SK-N-DZ (cell line): ENCODE data around the gene HDAC4.

Source experiments
- DNase-seq: peaks from one replicate; pipeline ENCODE4 v3.0.0-alpha.2; 2015; ENCODE audit warnings: low spot score

Gene HDAC4

DNA sequence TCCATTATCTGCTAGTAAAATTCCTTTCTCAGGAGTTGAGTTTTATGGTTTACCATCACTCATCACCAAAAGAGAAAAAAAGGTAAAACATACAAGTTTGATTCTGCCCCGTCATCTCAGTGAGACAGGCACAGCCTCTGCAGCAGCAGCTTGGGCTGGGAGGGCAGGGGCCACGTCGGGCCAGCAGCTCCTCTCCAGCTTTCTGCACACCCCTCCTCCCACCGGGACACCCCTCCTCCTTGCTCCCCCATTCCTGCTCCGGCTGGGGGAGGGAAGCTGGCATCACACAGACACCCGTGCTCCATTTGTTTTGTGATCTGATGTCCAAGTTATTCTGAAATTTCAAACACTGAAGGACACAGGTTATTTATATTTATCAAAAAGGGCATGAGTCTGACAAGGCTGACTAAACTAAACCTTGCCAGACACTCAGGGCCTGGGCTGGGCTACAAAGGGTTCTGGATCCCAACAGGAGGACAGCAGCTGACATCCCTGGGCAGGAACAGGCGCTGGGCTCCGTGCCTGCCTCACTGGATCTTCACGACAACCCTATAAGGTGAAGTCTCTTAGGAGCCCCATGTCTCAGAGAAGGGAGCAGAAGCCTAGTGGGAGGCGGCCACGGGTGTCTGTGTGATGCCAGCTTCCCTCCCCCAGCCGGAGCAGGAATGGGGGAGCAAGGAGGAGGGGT lies 71.4 kb downstream of the HDAC4 start:
- no peak for DNase-seq

DNA sequence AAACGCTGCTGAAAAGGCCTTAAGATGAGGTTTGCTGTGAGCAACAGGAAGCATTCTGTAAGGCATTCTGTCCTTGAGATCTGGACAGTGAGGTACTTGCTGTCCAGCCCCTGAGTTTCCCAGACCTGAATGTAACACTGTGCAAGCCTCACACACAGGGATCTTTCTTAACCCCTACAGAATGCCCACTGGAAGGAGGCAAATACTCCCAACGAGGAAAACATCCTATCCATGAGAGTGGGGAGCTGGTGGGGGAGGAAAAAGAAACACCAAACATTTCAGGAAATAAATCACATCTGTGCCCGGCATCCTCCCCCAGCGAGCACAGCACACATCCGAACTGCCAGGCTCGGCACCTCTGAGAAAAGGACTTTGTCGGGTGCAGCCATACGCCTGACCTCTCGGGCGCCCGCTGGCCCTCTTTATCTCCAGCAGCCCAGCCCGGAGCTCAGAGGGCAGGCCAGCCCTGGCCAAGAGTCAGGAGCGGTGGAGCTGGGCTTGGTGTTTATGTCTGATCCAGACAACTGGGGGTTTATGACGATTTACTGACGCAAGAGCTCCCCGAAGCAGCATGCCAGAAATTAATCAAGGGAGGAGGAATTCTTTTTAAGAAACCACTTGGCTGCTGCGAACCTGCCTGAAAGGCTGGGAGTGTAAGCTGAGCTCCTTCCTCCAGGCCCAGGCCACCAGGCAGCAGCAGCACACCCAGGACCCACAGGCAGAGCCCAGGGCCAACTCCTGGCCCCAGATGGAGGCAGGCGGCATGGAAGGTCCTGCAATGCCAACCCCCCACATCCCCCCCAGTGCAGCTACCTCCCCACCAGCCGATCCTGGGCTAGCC lies 72.2 kb downstream of the HDAC4 start:
- no peak for DNase-seq

- DNase-seq = no peak
These were observed 73.1 kb downstream of the HDAC4 start for GRCh38 chr2:239327536-239328350.

DNA sequence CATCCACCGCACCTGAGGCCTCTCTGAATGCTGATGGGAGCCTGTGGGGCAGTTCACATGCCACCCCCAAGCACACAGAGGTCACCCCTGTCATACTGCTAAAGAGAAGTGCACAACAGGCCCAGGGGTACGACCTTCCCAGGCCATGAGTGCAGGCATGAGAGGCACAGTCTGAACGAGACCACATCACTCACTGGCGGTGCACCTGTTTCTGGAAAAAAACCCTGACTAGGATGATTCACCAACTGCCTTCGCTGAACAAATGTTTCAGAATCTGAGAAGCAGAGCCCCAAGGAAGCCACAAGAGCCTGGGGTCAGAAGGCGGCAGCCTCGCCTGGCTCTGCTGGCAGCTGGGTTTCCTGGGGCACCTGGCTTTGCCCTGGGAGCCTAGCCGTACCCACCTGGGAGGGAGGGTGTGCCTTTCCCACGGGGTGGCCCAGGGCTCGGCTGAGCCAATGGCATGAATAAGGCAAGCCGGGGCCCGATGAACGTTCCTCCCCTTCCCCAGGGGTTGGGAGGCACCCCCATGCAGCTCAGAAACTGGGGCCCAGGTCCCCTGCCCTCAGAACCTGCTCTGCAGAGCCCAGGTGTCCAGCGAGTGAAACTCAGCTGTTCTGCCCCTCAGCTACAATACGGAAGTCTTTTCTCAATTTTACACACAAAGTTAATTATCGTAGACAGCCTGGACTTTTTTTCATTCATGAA lies 73.8 kb downstream of the HDAC4 start:
- DNase-seq = no peak

DNA sequence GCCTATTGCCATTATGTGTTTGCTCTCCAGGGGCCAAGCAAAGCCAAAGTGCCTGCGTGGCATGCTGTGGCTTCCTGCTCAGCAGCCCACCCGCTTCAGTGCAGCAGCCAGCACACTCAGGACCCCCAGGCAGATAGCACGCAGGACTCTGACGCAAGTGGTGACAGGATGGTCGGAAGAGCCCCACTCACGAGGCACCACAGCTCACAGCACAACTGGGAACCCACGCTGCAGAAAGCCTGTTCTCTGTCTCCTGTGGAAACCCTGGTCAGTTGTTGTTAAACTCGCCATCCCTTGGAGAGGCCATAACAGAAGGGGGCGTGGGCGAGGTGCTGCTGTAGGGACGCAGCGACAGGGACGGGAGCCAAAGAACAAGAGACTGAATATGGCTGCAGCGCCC lies 76.4 kb downstream of the HDAC4 start:
- DNase-seq = no peak

GRCh38 chr2:239323447-239323846 lies 77.4 kb downstream of the HDAC4 start:
- no peak for DNase-seq

- DNase-seq = no peak
These were observed 78.3 kb downstream of the HDAC4 start for GRCh38 chr2:239322416-239323086.

GRCh38 chr2:239321596-239322415 lies 79.0 kb downstream of the HDAC4 start:
- DNase-seq = no peak

GRCh38 chr2:239318790-239319661 lies 81.8 kb downstream of the HDAC4 start:
- DNase-seq = no peak

- DNase-seq = no peak
These were observed 82.6 kb downstream of the HDAC4 start for GRCh38 chr2:239318151-239318611.

DNA sequence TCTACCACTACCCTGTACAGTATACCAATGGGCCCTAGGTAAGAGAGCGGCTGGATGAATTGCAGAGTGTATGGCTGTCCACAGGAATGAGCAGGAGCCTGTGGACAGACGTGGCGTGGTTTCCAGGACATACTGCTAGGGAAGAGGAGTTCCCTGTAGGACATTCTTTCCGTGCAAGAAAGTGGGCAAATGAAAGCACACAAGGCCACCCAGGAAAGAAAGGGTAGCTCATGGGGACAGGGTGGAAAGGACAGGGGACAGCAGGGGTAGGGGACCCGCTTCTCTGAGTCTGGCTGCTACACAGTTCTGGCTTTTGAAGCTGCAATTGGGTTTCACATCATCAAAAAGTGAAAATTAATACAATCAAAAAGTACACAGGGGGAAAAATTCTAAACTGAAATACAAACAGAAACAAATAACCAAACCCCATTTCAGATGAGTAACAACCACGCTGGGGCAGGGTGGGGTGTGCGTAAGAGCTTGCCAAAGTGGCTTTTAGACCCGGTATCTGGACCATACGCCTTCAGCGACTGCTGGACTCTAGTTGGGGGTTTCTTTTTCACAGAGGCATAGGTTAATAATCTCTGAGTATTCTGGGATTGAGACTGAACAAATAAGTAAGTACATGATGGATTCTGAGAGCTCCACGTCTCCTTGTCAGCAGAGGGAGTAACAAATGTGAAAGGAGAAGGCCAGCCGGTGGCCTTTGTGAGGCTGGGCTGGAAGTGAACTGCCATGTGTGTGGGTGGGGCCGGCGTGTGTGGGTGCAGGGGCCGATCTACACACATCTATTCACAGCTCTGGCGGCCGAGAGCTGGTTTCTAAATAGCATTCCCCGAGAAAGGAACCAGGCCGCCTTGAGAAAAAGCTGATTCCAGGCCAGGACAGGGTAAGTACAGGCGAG lies 84.0 kb downstream of the HDAC4 start:
- no peak for DNase-seq

GRCh38 chr2:239315308-239315707 lies 85.5 kb downstream of the HDAC4 start:
- DNase-seq = no peak

- DNase-seq = no peak
These were observed 87.0 kb downstream of the HDAC4 start for GRCh38 chr2:239313776-239314175.

DNA sequence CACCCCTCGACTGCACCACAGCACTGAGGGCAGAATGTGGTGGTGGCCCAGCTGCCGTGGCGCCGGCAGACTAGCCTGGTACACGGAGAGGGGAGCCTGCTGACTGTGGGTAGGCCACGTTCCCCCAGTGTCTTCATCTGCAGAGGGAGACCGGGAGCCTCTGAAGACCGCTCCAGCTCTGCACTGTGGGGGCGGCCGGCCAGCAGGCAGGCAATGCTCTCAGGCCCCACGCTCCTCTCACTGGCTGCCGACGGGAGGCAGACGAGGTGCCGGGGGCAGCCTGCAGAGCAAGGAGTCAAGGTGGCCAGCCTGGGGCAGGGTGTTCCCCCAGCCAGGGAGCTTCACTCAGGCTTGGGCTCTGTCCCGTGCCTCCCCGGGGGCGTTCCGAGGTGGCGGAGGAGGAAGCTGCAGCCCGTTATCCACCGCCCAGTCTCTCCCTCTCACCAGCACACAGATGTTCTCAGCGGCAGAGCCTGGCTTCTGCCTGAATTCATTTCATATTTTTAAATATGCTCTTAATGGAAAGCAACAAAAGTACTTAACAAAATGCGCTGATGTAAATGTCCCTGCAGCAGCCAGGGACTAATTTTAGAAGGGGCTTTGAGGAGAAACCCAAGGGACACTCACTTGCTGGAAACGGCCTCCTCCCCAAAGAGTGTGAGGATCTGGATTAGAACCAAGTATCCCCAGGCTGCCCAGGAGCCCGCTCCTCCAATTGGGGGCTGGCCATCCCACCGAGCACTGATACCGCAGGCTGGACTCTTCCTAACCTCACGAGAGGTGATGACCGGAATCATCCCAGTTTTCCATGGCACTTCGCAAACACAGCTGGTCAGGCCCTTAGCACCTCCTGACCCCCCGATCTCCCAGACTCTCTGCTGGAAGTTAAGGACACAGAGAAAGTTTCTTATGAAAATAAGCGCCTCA lies 87.8 kb downstream of the HDAC4 start:
- no peak for DNase-seq

DNA sequence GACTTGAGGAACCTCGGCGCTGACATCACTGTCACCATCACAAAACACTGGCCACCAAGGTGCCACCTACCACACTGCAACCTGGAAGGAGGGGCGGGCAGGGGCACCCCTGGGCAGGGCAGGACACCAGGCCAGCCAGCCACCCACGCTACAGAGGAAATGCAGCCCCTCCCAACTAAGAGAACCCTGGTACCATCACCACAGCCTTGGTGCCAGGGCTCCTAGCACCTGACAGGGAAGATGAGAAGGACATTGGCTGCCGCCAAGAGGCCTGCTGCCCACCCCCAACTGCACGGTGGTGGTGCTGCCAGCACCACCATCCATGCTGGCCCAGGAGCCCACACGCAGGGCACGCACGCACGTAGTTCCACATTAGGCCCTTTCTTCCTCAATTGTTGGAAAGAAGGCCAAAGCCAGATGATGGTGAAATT lies 88.7 kb downstream of the HDAC4 start:
- DNase-seq = no peak

DNA sequence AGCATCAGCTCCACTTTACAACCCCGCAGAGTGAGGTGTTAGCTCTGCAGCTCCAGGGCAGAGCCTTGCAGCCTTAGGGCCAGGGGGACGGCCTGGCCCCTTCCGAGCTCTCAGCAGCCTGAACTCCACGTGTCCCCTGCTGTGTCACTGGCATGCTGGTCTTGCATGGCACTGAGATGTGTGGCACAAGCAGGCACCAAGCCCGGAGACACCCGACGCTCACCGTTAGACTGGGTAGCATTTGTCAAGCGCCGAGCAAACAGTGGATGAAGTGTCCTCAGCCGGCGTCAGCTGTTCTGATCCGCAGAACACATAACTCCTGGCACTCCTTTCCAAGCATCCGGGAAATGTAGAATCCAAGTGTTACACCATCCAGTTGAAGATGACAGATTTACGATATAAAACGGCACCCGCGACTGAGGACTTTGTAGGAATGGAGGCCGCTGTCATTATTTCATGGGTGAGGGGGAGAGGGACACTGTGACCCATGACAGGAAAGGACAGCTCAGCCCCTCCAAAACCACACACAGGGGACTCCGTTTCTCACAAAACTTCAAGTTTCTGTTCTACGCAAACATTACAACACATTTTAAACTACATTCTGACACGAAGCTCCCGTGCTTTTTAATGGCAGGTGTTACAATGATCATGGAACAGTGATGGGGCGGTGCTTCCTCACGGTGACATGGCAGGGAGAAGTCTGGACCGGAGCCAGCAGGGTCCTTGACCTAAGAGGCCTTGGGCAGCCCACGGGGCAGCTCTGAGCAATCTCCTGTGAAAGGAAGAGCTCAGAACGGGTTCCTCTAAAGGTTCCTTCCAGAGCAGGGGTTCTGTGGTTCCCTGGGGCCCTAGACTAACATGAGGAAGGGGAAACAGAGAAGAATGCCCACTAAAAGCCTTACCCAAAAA lies 89.4 kb downstream of the HDAC4 start:
- DNase-seq = no peak
